Muscle layer of colon (tissue), 2 donors: ENCODE measurements around the gene CNTN1.
"Not testable (repeated sequence)": the region's sequence is repeated elsewhere in the genome, so short reads cannot be mapped to it uniquely, and the experiment has no call there.

ENCODE experiments used
- H3K27ac ChIP-seq: one replicate; pipeline ENCODE4 v1.7.0; 2013; ENCODE audit warnings: low read depth, mild to moderate bottlenecking, low read length, moderate library complexity
- H3K27me3 ChIP-seq, 2 donors: one replicate each; pipeline ENCODE4 v1.7.0; 2013; ENCODE audit warnings: low read length in 2 of 2, mild to moderate bottlenecking in 2 of 2; ENCODE audit not compliant: insufficient read depth in 2 of 2, control insufficient read depth in 1 of 2
- H3K36me3 ChIP-seq: one replicate; pipeline ENCODE4 v1.7.0; 2013; ENCODE audit warnings: mild to moderate bottlenecking, low read length; ENCODE audit not compliant: insufficient read depth
- H3K4me1 ChIP-seq: one replicate; pipeline ENCODE4 v1.7.0; 2013; ENCODE audit warnings: mild to moderate bottlenecking, low read length; ENCODE audit not compliant: insufficient read depth
- H3K4me3 ChIP-seq, 2 donors: one replicate each; pipeline ENCODE4 v1.7.0; 2013; ENCODE audit warnings: low read length in 2 of 2, low read depth in 1 of 2, mild to moderate bottlenecking in 1 of 2, moderate library complexity in 1 of 2
- H3K9ac ChIP-seq: one replicate; pipeline ENCODE4 v1.7.0; 2013; ENCODE audit warnings: low read length
- H3K9me3 ChIP-seq: one replicate; pipeline ENCODE4 v1.7.0; 2013; ENCODE audit warnings: mild to moderate bottlenecking, low read length
- donor health status: abdominal sarcoma.
- donor health status: Adenocarcinoma of cecum.

Gene CNTN1

GRCh38 chr12:41081241-41081640 is 389.0 kb downstream of the CNTN1 start:
- H3K4me3 ChIP-seq, H3K9me3 ChIP-seq, H3K27ac ChIP-seq, H3K36me3 ChIP-seq, H3K4me1 ChIP-seq, H3K9ac ChIP-seq, H3K27me3 ChIP-seq: not testable (repeated sequence)

GRCh38 chr12:41089438-41089837 is 397.2 kb downstream of the CNTN1 start:
- H3K27me3 ChIP-seq, result no peaks in the 10 kb centered on the region
- H3K36me3 ChIP-seq, result no peaks in the 10 kb centered on the region
- no peak overlapping the region for H3K9ac ChIP-seq
- no peaks in the 10 kb centered on the region for H3K9me3 ChIP-seq
- H3K27ac ChIP-seq, result no peak overlapping the region
- no peak overlapping the region for H3K4me3 ChIP-seq
- no peaks in the 10 kb centered on the region for H3K4me1 ChIP-seq

DNA sequence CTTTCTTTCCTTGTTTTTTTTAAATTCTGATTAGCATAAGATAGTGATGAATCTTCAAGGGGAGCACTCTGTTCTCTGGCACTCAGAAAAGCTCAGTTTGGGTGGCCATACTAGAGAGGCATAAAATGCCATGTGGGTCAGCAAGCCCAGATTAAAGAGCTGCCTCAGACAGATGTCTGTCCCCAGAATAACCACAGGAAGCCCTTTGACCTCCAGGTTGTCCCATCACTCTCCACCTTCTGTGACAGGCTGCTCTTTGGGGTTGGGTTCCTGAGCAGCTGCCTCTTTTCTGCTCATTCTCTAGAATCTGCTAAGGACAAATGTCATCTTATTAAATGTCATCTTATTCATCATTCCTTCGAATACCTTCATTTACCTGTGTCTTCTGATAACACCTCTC is 399.9 kb downstream of the CNTN1 start:
- Histone ChIP-seq H3K9ac (no peak overlapping the region), H3K36me3 (no peaks in the 10 kb centered on the region), H3K4me3 (no peak overlapping the region), H3K27me3 (no peaks in the 10 kb centered on the region), H3K27ac (no peak overlapping the region), H3K4me1 (no peaks in the 10 kb centered on the region), H3K9me3 (no peaks in the 10 kb centered on the region)

GRCh38 chr12:41096797-41097196 is 404.6 kb downstream of the CNTN1 start:
- H3K27me3 ChIP-seq, result no peaks in the 10 kb centered on the region
- no peak overlapping the region for H3K4me3 ChIP-seq
- no peaks in the 10 kb centered on the region for H3K36me3 ChIP-seq
- peaks cover 4% of the 10 kb centered on the region for H3K4me1 ChIP-seq
- no peak overlapping the region for H3K9ac ChIP-seq
- no peaks in the 10 kb centered on the region for H3K9me3 ChIP-seq
- H3K27ac ChIP-seq, result no peak overlapping the region

DNA sequence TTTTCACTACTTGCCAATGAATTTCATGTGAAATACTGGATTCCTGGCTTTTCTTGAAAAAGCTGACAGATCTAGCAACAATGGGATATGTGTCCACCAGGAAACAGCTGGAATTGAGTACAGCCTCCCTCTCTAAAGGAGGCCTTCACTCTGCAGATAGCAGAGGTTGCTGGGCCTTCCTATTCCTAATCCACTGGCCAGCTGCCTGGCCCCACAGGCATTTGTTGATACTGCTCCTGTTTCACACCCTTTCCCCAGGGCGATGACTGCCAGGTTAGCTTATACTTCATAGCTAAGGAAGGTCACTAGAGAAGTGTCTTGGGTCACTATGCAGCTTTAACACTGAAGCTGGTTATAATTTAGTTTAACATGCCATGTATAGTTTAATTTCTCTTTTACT is 408.3 kb downstream of the CNTN1 start:
- Histone ChIP-seq H3K27ac (no peak overlapping the region), H3K9ac (no peak overlapping the region), H3K9me3 (no peaks in the 10 kb centered on the region), H3K4me1 (peaks cover 7% of the 10 kb centered on the region), H3K27me3 (no peaks in the 10 kb centered on the region), H3K4me3 (no peak overlapping the region), H3K36me3 (no peaks in the 10 kb centered on the region)

DNA sequence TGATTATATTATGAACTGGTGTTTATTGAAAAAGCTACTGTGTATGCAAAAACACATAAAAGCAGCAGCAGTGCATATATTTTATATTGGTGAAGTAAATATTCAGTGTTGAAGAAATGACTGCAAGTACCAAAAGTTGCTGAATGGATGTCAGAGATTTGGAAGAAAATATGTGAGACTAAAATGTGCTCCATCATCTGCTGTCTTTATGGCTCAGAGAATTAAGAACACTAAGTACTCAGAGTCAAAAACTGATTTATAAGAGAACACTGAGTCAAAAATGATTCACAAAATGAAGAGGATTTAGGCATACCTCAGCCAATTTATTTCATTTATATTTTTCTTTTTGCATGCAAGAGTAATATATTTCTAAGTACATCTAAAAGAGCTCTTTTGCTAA is 409.6 kb downstream of the CNTN1 start:
- H3K9ac ChIP-seq, result no peak overlapping the region
- no peaks in the 10 kb centered on the region for H3K27me3 ChIP-seq
- H3K4me3 ChIP-seq, result no peak overlapping the region
- peaks cover 7% of the 10 kb centered on the region for H3K4me1 ChIP-seq
- H3K9me3 ChIP-seq, result no peaks in the 10 kb centered on the region
- no peaks in the 10 kb centered on the region for H3K36me3 ChIP-seq
- H3K27ac ChIP-seq, result no peak overlapping the region

DNA sequence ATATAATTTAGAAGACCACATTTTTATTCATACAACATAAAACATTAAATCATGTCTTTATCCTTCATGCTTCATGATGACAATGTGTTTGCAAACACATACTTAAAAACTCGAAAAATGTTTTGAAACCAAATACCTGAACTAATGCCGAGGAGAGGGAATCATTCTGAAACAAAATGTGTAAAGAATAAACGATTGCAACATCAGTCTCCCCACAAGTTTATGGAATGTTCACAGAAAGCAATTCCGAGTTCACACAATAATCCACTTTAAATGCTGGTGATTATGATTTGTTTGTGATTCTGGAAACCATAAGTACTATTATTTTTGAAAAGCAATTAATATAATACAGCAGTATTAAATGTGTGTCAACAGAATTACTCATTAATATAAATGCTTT is 411.4 kb downstream of the CNTN1 start:
- Histone ChIP-seq H3K36me3 (no peaks in the 10 kb centered on the region), H3K9me3 (no peaks in the 10 kb centered on the region), H3K4me1 (peaks cover 19% of the 10 kb centered on the region), H3K27me3 (no peaks in the 10 kb centered on the region), H3K27ac (no peak overlapping the region), H3K9ac (no peak overlapping the region), H3K4me3 (no peak overlapping the region)

DNA sequence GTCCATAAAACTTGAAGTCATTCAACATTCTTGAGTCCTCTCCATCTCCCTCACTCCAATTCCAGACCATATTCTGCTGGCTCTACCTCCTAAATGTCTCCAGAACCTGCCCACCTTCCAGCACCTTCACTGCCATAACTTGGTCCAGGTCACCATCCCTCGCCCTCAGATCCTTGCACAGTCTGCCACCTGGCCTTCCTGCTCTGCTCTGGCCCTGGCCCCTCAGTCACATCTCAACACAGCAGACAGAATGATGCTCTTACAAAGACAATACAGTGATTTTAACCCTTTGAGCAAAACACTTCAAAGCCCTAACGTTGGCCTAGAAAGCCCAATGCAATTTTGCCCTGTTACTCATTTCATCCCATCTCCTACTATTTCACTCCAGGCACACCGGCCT is 414.1 kb downstream of the CNTN1 start:
- H3K4me1 ChIP-seq, result peaks cover 22% of the 10 kb centered on the region
- no peak overlapping the region for H3K9ac ChIP-seq
- no peak overlapping the region for H3K4me3 ChIP-seq
- H3K27me3 ChIP-seq, result no peaks in the 10 kb centered on the region
- no peaks in the 10 kb centered on the region for H3K9me3 ChIP-seq
- H3K27ac ChIP-seq, result no peak overlapping the region
- no peaks in the 10 kb centered on the region for H3K36me3 ChIP-seq

- Histone ChIP-seq H3K27me3 (no peaks in the 10 kb centered on the region), H3K27ac (peak overlapping the region; percentile 14), H3K36me3 (no peaks in the 10 kb centered on the region), H3K9ac (no peak overlapping the region), H3K4me3 (no peak overlapping the region), H3K9me3 (no peaks in the 10 kb centered on the region), H3K4me1 (peaks cover 15% of the 10 kb centered on the region)
Observed at GRCh38 chr12:41108032-41108431, 415.8 kb downstream of the CNTN1 start.

DNA sequence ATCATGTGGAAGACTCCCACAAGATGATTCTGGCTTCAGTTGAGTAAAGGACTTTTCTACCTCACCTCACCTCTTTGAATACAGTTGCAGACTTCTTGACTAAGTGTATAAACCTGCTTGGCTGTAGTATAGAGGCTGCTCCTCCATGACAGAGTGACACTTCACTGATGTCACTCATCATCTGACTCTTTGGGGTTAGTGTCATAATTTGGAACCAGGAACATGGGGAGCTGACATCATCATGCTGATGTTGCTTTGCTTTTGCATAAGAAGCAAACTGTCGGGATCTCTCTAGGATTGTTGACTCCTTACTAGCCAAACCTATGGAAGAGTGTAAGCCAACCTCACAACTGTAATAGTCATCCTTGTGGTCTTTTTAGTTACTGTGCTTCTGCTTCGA is 420.7 kb downstream of the CNTN1 start:
- Histone ChIP-seq H3K9me3 (no peaks in the 10 kb centered on the region), H3K9ac (no peak overlapping the region), H3K4me1 (peaks cover 8% of the 10 kb centered on the region), H3K27me3 (no peaks in the 10 kb centered on the region), H3K36me3 (no peaks in the 10 kb centered on the region), H3K27ac (no peak overlapping the region), H3K4me3 (no peak overlapping the region)

- H3K4me1 ChIP-seq, result no peaks in the 10 kb centered on the region
- no peak overlapping the region for H3K4me3 ChIP-seq
- H3K27ac ChIP-seq, result no peak overlapping the region
- H3K9me3 ChIP-seq, result no peaks in the 10 kb centered on the region
- no peak overlapping the region for H3K9ac ChIP-seq
- H3K36me3 ChIP-seq, result no peaks in the 10 kb centered on the region
- H3K27me3 ChIP-seq, result no peaks in the 10 kb centered on the region
Observed at GRCh38 chr12:41120211-41120610, 428.0 kb downstream of the CNTN1 start.

DNA sequence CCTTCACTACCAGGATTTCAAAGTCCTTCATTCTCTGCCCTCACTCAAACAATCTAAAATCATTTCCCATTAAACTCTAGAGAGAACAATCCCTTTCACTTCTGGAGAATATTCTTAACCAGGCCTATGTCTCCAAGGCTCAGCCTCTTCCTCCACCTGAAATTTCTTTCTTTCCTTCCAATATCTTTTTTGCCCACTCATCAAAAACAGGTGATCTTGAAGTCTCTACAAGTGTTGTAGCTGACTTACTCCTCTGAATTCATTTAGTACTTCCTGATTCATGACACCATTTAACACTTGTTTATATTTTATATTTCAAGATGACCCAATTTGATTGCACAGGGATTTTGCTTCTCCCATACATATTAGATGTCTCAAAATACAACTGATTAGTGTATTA is 429.1 kb downstream of the CNTN1 start:
- no peak overlapping the region for H3K4me3 ChIP-seq

More for the DNA sequence above, 429.1 kb downstream of the CNTN1 start:
- H3K36me3 ChIP-seq, result no peaks in the 10 kb centered on the region
- H3K4me1 ChIP-seq, result no peaks in the 10 kb centered on the region
- H3K27me3 ChIP-seq, result no peaks in the 10 kb centered on the region
- no peak overlapping the region for H3K27ac ChIP-seq
- no peaks in the 10 kb centered on the region for H3K9me3 ChIP-seq
- no peak overlapping the region for H3K9ac ChIP-seq
